ENCODE measurements around the gene PRPH2. TPM values are rescaled to one million over a fixed set of nuclear protein-coding genes. Genes with fewer than 3 reads are reported as not detected.

PRPH2 gene
- total and polyA plus RNA-seq, 2 of the 13 experiments (the other 11 are each of a cell fraction or from before 2014, with no cell fraction given): 0.03 to 0.04 TPM

- TF ChIP-seq TFAP4 (IDR thresholded peaks at IDR 0.05; ENCODE audit: borderline replicate concordance, low read depth) (peak; percentile 78), NFATC3 (CRISPR knock-in tag; IDR thresholded peaks at IDR 0.05) (no peak), BATF2 (CRISPR knock-in tag; IDR thresholded peaks at IDR 0.05) (no peak), CHD4 (IDR thresholded peaks at IDR 0.05; ENCODE audit: borderline replicate concordance, low read length) (no peak), TRAFD1 (CRISPR knock-in tag; IDR thresholded peaks at IDR 0.05; ENCODE audit: borderline replicate concordance) (peak; percentile 43; the same call in 1 of the 2 replicates), TFE3 (CRISPR knock-in tag; IDR thresholded peaks at IDR 0.05) (peak; percentile 30; the same call in 1 of the 2 replicates), ZNF780A (CRISPR knock-in tag; IDR thresholded peaks at IDR 0.05) (peak; percentile 11; the same call in 1 of the 2 replicates), POGK (CRISPR knock-in tag; conservative IDR thresholded peaks at IDR 0.05) (peak; percentile 45), KAT2B (IDR thresholded peaks at IDR 0.05; ENCODE audit: borderline replicate concordance, low read depth, low read length) (no peak), ZKSCAN5 (CRISPR knock-in tag; IDR thresholded peaks at IDR 0.05) (no peak), KDM5B (CRISPR knock-in tag; IDR thresholded peaks at IDR 0.05; ENCODE audit: borderline replicate concordance) (peak; percentile 83; the same call in 1 of the 2 replicates), ZNF274 (CRISPR knock-in tag; IDR thresholded peaks at IDR 0.05) (peak; percentile 87), ZNF619 (CRISPR knock-in tag; IDR thresholded peaks at IDR 0.05) (peak; percentile 46; the same call in 1 of the 2 replicates), ZNF749 (CRISPR knock-in tag; IDR thresholded peaks at IDR 0.05; ENCODE audit: borderline replicate concordance) (no peak), TEAD2 (CRISPR knock-in tag; IDR thresholded peaks at IDR 0.05) (no peak), BRD4 (CRISPR knock-in tag; IDR thresholded peaks at IDR 0.05) (peak; percentile 67), MEIS2 (CRISPR knock-in tag; IDR thresholded peaks at IDR 0.05) (0 out of 2 replicates have a peak, but pooled peaks have one; percentile 52), ATF3 (CRISPR knock-in tag; IDR thresholded peaks at IDR 0.05) (no peak; the same call in 1 of the 2 replicates), ZNF563 (CRISPR knock-in tag; IDR thresholded peaks at IDR 0.05) (no peak), ZNF644 (CRISPR knock-in tag; IDR thresholded peaks at IDR 0.05; ENCODE audit: low read depth) (no peak), TP53 (CRISPR knock-in tag; conservative IDR thresholded peaks at IDR 0.05) (no peak), MYNN (CRISPR knock-in tag; IDR thresholded peaks at IDR 0.05; ENCODE audit: low read depth) (no peak)
These were observed 24.3 kb upstream of the PRPH2 start (continued) for GRCh38 chr6:42746463-42747391.
